HG03442 (cell line): ENCODE data around the gene SLC25A43.
A peak's percentile ranks its signal among the peaks of the same experiment; 100 is the strongest.
"Not testable (repeated sequence)": the region's sequence is repeated elsewhere in the genome, so short reads cannot be mapped to it uniquely, and the experiment has no call there.

Experiments
- ATAC-seq: cut with Tn5 transposase; IDR thresholded peaks from one replicate; pipeline ENCODE4 v1.9.1; 2021; ENCODE audit warnings: mild to moderate bottlenecking, moderate library complexity; ENCODE audit not compliant: unreplicated experiment

SLC25A43 gene

DNA sequence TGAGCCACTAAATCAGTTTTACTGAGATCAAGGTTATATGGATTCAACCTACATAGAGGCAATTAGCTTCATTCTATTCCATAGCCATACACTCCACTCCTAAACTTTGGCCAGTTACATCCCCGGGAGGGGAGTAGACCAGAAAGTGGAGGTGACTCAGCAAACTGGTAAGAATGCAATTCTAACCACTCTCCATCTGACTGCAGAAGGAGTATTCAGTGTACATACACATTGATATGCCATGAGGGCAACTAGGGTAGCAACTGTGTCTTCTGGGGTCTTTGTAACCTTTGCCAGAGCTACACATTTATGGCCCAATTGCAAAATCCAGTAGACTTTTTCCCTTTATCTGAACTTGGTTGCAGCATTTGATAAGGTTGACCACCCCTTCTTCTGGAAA lies 7.6 kb downstream of the SLC25A43 start:
- ATAC-seq, result no peak

DNA sequence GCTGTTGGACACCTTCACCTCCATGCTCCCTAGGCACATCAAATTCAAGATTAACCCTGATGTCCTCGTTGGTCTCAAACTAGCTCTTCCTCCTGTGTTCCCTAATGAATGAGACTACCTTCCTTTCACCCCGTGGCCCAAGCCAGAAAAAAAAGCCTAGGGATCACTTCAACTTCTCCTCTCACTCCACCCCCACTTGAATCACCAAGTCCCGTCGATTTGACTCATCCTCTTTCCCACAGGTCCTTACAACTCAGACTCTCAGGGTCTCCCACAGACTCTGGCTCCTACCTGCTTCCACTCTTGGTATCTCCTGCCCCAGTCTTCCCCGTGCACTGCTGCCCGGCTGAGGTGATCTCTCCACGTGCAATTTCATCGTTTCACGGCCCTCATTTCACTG lies 8.5 kb downstream of the SLC25A43 start:
- no peak for ATAC-seq

GRCh38 chrX:119410027-119410819 lies 11.1 kb downstream of the SLC25A43 start:
- ATAC-seq, result no peak

- ATAC-seq, result no peak
These were observed 11.7 kb downstream of the SLC25A43 start for GRCh38 chrX:119410854-119411253.

DNA sequence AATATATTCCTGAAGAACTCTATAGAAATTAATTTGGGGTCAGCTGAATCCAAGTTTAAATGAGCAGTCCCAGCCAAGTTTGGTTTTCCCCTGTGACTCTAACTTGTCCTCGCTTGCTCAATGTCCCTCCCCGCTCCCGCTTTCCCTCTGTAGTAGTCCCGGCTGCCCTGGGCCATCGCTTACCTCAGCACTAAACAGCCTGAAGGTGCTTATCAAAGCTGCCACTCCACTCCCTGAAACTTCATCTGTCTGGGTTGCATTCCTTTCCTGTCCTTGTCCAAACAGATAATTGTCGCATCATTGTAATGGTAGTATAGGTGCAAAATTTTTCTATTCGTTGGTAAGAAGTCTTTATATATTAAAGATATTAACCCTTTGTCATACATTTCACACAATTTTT lies 12.8 kb downstream of the SLC25A43 start:
- no peak for ATAC-seq

DNA sequence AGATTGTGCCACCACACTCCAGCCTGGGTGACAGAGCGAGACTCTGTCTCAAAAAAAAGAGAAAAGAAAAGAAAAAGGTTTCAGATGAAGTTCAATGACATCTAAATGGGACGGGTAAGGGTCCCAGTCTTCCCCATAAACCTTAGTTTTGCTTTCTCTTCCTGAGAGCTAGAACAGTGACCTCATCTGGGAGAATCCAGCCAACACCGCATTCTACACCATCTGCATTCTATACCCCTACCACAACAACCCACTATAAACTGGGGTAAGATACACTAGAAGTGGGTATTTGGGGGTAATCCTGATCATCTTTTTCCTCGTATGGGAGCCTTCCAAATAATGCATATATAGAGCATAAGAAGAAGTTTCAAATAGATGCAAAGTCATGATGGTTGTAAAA lies 18.2 kb downstream of the SLC25A43 start:
- no peak for ATAC-seq

DNA sequence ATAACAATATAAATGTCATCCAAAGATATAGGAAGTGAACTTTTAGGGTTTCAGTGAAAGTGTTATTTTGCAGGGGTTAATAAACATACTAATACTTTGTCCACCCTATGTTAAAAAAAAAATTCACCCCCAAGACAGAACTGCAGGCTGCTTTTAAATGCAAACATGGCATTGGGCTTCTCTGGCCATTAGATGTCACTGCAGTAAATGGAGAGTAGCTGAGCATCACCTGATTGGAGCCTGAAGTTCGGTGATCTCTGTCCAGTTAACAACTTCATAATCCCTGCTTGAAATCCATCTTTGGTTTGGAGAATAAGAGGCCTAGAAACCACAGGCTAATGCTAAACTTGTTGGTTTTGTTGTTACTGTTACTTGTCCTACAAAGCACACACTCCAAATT lies 18.7 kb downstream of the SLC25A43 start:
- no peak for ATAC-seq

- no peak for ATAC-seq
These were observed 20.0 kb downstream of the SLC25A43 start for GRCh38 chrX:119419146-119419545.

DNA sequence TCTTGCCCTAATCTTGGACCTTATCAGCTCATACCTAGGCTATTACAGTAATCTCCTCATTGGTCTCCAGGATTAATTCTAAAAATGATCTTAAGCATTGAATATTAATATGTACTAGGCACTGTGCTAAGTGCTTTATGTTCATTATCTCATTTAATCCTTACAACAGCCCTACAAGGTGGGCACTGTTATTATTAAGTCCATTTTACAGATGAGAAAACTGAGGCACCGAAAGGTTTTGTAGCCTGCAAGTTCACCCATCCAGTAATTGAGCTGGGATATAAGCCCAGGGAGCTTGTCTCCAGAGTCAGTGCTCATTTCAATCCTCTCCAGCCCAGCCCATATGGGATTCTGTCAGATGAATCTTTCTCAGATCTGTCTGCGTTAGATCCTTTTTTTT lies 20.8 kb downstream of the SLC25A43 start:
- no peak for ATAC-seq

GRCh38 chrX:119421016-119421705 lies 22.0 kb downstream of the SLC25A43 start:
- no peak for ATAC-seq

- ATAC-seq, result no peak
These were observed 24.5 kb downstream of the SLC25A43 start for GRCh38 chrX:119423631-119424030.

DNA sequence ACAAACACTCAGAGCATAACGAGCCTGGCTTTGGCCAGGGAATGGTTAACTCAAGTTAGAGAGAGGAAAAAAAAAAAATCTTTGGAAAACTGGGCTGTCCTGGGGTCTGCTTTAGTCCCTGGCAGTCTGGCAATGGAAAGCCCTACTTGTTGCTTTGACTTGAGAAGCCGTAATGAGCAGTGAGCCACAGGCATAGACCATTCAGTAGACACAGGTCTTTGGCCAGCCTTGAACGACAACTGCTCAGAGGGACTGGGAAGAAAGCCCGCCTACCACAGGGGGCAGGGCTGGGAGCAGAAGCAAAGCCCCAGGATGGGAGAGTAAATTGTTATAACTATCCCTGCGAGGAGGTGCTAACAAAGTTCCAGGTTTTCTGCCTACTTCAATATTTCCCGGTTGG lies 25.9 kb downstream of the SLC25A43 start:
- no peak for ATAC-seq

- peak; percentile 68 for ATAC-seq
These were observed 28.1 kb downstream of the SLC25A43 start for GRCh38 chrX:119427024-119427794.

DNA sequence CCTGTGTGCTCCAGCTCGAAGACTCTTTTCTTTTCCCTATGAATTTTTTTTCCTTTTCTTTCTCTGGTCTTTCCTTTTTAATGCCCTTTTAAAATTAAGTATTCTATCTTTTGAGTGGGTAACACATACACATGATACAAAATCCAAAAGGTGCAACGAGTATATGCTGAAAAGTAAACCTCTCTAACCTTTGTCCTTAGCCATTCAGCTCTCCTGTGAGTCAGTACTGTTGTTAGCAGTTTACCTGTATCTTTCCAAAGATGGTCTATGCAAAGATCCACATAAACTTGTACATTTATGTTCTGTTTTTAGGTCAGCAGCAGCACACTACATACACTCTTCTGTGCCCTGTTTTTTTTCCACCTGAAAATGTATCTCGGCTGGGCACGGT lies 28.7 kb downstream of the SLC25A43 start:
- no peak for ATAC-seq

GRCh38 chrX:119429471-119429870 lies 30.3 kb downstream of the SLC25A43 start:
- no peak for ATAC-seq

DNA sequence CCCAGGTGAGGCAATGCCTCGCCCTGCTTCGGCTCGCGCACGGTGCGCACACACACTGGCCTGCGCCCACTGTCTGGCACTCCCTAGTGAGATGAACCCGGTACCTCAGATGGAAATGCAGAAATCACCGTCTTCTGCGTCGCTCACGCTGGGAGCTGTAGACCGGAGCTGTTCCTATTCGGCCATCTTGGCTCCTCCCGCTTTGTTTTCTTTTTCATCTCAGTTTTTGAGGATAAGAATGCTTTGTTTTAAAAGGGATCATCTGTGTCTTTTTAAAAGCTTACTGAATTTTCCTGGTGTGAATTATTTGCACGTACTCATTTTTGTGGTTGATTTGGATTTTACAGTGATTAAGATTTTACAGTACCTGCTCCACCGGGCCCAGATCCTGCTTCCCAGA lies 42.2 kb downstream of the SLC25A43 start:
- ATAC-seq, result not testable (repeated sequence)

DNA sequence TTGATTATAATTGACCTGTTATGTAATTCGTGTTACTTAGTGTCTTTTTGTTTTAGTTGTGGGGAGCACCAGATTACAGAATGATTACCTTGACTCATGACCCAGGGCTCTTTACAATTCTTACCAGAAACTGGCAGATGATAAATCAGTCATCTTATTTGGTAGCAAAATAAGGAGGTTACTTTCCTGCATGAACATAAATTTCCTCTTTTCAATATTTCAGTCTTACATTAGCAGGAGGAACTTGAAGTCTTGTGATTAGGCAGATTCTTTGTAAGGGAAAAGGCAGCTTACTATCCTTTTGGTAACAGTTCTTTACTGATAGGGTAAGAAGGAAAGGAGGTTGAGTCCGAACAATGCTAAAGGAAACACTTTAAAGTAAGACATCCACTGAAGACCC lies 43.1 kb downstream of the SLC25A43 start:
- ATAC-seq, result no peak

GRCh38 chrX:119453202-119453601 lies 54.1 kb downstream of the SLC25A43 start:
- no peak for ATAC-seq

- ATAC-seq, result no peak
These were observed 56.1 kb downstream of the SLC25A43 start for GRCh38 chrX:119455264-119455663.

GRCh38 chrX:119459181-119459580 lies 60.0 kb downstream of the SLC25A43 start:
- no peak for ATAC-seq

DNA sequence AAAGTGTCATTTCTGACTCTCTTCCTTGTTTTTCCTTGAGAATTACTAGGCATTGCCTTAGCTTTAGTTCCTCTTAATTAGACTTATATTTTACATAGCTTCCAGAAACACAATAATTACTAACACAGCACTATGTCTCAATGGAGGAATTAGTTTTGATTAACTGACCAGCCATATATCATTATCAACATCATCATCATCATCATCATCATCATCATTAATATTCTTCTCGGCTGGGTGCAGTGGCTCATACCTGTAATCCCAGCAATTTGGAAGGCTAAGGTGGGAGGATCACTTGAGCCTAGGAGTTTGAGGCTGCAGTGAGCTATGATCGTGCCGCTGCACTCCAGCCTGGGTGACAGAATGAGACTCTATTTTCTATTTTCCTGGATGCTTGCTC lies 66.4 kb downstream of the SLC25A43 start:
- ATAC-seq, result no peak

GRCh38 chrX:119466970-119467369 lies 67.8 kb downstream of the SLC25A43 start:
- ATAC-seq, result no peak
